GM21737 (cell line): ENCODE measurements around the gene LRRTM3.

ENCODE experiments used
- ATAC-seq: cut with Tn5 transposase; IDR thresholded peaks from one replicate; pipeline ENCODE4 v1.9.1; 2021; ENCODE audit warnings: mild to moderate bottlenecking, moderate library complexity; ENCODE audit not compliant: unreplicated experiment

The LRRTM3 gene

DNA sequence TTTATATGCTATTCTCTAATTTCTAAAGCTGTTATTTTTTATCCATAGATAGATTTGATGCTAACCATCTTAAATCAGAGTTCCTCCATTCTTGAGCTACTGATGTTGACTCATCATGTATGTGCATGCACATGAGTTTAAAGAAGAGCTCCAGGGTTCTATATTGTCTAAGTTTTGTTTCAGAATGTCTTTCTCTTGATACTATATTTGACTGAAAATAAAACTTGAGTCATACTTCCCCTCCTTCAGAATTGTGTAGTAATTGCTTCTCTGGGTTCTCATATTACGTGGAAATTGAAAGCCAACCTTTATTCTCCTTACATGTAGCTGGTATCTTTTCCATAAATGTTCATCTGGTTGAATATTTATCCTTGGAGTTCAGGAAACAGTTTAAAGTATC, 89.4 kb downstream of the LRRTM3 start:
- ATAC-seq: no peak

DNA sequence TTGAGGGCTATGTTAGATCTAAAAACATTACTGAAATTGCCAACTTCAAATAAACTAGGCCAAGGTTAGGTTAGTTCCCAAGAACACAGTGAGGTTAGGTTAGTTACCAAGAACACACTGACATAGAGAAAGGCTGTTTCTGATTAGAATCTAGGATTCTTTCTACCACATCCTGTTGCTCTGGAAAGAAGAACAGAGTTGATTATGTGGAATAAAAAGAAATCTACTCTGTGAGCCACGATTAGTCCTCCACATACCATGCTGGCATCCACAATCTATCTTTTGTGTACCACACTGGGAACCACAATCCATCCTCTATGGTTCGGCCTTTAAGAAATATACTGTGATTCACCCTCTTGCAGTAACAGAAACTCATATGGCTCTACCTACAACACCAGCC, 91.4 kb downstream of the LRRTM3 start:
- ATAC-seq: no peak

DNA sequence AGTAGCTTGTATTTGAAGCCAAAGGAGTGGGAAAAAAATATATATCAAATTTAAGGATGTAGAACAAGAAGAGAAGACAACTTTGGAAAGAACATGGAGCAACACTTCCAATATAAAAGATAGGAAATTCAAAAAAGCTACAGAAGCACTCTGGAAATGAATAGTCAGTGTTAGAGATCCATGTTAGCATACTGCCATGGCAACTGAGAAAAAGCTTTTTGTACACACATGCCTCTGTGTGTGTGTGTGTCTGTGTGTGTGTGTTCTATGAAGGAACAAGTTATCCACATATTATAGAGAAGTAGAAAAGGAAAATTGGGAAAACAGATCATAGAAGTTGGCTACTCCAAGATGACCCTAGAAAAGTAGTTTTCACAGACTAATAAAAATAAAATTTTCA, 96.3 kb downstream of the LRRTM3 start:
- ATAC-seq: no peak

DNA sequence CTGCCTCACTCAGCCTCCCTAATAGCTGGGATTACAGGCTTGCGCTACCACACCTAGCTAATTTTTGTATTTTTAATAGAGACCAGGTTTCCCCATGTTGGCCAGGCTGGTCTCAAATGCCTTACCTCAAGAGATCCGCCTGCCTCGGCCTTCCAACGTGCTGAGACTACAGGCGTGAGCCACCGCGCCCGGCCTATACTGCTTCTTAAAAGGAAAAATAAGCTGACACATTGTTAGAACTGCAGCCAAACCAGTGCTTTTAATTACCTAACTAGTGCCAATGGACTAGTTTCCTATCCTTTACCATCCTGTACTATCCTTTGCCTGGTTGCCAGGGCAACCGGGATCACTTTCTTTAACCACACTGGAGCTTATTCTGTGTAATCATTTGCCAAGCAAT, 108.0 kb downstream of the LRRTM3 start:
- ATAC-seq: no peak

DNA sequence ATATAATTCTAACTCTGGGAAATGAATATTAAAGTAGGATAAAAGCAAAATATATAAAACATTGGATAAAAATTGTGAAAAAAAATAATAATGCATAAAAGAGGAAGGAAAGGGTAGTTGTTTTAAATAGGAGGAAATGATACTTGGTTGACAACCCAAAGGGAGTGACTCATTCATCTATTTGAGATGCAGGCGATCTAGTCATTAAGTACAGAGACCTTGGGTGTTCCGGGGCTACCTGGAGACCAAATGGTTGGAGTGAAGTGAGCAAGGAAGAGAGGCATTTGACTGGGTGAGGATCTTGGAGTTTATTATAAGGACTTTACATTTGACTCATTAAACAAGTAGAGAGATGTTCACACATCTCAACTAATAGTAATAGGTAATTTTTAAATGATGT, 111.0 kb downstream of the LRRTM3 start:
- ATAC-seq: no peak

DNA sequence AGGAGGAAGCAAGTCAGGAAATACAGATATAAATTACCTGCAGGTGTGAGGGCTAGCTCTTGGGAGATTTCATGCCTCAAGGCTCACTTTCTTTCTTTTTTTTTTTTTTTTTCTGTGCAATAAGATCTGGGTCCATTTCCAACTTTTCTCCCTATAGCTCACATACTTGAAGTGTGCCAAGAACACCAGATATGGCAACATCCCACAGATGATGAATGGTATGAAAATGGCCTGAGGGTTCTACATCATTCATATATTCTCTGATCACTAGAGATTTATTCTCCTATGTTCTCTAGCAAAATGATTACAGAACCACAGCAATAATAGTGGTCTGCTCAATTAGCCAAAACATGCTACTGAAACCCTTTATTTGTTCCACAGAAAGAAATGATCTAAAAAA, 117.2 kb downstream of the LRRTM3 start:
- ATAC-seq: no peak

DNA sequence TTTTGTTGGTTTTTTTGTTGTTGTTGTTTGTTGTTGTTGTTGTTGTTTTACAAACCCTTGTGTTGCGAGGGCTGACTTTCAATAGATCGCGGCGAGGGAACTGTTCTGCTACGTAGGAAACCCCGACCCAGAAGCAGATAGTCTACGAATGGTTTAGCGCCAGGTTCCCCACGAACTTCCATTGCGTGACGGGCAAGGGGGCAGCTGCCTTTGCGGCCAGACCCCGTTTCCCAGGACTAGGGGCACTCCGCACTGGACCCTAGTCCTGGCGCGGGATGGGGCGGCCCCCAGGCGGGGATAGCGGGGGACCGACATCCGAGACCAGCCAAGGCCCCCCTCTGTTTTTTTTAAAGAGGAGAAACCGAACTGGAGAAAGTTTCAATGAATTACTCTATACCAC, 119.6 kb downstream of the LRRTM3 start:
- no peak for ATAC-seq

DNA sequence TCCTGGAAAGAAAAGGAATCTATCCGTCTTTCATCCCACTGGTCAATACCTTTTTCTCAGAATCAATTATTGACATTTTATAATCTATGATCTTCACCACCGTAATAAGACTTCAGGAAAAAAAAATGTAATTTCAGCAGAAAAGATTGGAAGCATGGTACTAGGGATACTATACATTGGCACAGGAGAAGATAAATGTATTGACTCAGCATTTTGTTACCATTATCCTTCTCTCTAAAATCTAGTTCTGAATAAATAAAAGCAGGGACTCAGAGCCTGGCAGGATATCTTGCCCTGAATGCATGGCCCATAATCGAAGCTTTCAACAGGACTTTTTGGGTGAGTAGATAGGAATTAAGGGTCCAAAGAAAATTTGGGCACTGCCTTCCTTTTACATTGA, 120.7 kb downstream of the LRRTM3 start:
- ATAC-seq: no peak

DNA sequence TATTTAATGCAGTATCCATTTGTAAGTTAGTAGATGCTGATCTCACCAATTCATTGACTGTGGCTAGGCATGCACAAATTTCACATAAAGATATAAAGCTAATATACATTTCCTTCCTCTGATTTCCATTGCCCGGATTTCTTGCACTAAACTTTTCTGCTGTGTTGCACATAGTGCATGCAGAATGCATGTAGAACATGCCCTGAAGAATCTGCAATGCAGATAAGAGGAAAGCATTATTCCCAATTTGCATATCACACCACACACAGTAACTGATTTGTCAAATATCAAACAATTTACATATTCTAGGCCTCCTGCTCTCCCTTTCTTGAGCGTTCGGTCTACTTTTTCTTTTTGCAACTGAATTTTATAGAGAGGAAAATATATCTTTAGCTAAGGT, 124.2 kb downstream of the LRRTM3 start:
- ATAC-seq: no peak

DNA sequence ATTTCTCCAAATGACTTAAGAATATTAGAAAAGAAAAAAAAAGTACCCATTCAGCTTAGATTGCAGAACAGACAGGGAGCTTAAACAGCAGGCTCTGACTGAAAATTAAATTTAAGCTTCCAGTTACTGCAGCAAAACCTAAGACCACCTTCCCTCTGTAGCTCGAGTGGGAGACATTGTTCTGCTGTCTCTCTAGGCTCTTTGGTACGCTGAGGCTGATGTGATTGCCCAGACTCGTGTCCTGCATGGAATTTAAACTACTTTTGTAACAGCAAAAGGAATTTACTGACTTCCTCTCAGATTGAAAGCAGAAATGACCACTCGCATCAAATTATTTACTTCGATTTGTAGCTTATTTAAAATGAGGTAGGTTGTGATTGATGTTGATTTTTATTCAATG, 124.6 kb downstream of the LRRTM3 start:
- no peak for ATAC-seq

DNA sequence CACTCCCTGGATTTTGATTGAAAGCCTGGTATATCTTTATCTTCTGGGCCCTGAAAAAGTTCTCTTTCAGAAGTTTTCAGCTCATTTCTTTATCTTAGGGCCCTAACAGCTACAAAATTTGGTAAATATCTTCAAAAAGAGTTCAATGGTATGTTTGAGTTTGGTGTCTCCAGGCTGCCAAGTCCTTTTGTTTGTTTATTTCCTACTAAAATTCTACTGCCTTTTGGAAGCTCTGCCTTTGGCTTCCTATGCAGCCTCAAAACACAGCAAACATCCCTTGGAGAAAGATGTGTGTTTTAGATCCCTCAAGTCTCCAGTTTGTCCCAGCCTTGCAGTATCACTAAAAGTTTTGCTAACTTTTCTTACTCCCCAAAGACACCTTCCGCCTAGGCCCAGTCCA, 146.8 kb downstream of the LRRTM3 start:
- no peak for ATAC-seq

DNA sequence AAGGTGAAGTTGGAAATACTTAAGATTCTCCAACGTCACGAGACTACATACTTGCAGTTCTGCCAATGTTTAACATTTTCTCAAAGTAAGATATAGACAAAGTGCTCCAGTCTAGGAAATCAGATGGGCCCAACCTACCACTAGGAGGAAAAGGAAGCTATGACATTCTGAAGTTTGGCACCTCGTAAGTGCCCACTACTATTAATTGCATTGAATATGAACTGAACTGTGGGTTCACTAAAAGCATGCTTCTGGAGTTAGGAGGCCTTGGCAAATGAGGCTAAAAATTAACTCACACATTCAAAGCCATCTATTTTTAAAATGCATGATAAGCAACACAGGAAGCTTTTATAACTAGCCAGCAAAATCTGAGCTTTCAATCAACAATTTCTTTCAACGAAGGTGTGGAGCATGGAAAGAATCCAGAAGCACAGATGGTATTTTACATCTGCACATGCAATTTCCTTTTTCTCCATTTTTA, 149.7 kb downstream of the LRRTM3 start:
- ATAC-seq: no peak

DNA sequence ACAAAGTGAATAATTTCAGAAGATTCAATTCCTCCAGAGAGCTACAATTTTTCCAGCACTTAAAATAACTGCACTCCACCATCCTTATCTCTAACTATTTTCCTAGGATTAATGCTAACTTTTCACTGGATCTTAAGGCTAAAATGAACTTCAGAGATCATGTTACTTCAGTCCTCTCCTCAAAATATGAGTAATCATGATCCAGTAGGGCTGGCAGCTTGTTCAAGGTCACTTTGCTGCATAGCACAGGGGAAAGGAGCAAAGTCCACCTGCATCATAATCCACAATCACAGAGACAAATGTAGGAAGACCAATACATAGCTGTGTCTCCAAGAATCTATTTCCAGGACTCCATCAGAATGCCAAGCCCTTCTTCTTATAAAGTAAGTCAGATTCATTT, 150.3 kb downstream of the LRRTM3 start:
- ATAC-seq: no peak

DNA sequence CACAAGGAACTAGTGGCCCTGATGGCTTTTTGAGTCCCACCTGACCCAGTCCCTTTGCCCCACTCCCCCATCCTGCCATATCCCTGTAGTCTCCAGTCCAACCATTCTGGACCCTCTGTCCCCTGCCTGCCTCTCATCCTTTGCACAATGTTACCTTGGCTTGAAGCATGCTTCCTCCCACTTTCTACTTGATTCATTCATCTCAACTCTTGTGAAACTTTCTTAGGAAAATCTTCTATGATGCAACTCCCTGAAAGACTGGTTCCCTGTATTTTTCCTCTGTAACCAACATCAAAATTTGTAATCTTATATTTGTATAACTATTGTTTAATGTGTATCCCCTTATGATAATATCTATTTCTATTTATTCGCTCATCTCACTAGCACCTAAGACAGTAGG, 151.5 kb downstream of the LRRTM3 start:
- ATAC-seq: no peak

DNA sequence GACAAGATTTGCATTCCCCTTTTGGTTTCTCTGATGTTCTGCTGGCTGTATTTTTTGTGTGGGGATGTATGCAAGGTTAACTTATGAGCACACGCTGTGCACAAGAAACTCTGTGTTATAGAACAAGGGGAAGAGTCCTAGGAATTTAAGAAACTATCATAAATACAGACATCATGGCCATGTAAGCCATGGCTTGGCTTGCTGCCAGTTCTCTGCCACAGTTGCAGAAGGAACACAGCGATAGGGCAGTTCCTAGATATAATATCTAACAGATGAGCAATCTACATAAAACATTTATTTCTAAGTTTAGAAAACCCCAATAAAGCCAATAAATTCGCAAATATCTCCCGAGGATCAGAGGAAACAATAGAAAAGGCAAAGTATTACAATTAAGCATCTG, 153.3 kb downstream of the LRRTM3 start:
- no peak for ATAC-seq

DNA sequence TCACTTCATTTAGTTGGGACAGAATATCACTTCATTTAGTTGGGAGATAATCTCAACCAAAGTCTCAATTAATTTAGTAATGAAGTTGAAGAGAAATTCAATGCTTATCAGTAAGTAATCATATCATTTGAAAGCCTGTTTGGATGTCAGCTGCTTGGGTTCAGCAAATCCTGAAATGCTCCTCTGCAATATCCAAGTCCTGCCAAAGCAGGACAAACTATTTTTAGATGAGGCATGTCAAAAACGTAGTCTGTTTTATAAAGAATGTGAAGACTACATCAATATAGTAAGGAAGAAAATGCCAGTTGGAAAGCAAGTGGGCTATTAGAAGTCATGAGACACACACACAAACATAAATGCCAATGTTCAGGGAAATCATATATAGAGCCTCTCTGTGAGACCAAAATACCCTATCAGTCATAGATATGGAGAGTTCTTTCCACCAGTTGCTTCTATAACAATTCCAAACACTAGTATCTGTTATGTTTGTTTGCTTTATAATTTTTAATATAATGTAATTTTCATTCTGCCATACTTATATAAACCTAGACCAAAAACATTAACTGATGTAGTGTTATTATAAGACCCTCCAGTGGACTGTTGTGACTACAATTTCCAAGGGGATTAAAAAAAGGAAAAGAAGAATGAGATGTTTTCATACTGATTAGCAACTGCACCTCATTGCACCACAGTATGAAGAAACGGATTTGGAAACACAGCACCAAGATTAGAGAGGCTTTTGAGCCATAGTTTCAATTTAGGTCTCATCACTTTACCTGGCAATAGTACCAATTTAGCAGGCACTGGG, 160.7 kb downstream of the LRRTM3 start:
- ATAC-seq: no peak

DNA sequence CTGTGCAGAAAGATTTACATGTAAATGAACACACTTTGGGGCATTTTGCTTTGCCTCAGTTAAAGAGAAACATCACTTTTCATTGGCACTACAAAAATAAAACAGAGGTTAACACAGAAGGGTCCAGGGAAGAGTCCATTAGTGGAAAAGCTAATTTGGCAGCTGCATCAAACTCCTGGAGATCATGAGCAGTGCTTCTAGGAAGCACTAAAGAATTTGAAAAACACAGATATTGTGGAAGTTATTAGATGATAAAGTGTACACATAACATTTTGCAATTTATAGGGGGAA, 161.2 kb downstream of the LRRTM3 start:
- ATAC-seq: no peak

DNA sequence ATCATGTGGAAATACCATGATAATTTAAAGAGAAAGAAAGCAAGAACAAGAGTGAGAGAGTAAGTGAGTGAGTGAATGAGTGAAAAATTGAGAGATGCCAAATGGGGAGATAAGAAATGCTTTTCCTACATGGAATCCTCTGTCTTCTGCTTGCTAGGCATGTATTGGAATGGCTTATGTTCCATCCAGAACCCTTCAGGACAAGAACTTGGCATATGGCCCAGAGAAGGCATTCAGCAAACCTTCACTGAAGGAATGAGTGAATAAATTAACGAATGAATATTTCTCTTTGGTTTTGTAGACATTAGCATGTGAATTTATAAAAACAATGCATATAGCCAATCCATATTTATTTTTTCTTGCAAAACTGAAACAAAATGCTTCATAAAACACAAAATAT, 162.2 kb downstream of the LRRTM3 start:
- ATAC-seq: no peak

DNA sequence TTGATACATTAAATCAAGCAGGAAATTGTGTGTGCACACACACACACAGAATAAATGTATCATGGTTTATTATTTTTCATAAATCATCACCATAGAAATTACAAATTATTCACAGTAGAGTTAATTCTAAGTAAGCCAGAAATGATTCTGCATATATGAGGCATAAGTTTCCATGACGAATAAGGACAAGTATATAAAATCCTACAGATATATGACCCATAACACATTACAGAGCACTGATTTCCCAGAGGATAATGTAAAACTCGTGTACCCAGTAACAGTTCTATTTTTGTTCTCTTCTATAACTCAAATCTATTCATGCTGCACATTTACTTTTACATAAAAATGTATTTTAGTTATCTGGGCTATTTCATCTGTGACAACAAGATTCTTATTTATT, 169.7 kb downstream of the LRRTM3 start:
- ATAC-seq: no peak

DNA sequence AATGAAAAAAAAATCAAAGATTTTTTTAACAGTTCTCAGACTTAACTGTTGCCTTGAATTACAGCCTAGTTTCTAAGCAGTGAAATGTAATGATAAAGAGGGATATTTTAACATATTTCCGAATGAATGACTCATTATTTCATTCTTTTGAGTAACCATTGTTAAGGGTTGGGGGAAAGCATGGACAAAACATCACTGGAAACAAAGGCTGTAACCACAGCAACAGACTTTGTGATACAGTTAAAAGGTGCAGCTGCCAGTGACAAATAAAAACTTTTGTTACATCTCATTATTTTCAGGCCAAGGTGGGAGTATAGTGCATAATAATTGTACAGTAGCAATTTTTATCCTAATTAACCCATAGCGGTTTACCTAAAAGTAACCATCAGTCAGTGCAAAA, 172.6 kb downstream of the LRRTM3 start:
- no peak for ATAC-seq

DNA sequence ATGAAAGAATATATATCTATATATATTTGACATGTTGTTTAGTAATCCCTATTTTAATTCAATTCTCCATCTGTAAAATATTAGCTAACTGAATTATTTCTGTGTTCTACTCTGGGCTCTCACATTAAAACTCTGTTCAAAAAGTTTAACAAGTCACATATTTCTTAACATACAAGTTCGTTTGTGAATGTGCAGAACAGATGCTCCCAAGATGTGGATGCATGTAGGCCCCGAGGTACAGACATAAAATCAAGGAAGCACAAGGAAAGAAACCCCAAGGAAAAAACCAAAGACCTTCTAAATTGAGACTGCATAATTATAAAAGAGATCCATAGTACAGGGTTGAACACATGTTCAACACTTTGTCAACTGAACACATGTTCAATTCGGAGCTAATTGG, 175.1 kb downstream of the LRRTM3 start:
- ATAC-seq: no peak

DNA sequence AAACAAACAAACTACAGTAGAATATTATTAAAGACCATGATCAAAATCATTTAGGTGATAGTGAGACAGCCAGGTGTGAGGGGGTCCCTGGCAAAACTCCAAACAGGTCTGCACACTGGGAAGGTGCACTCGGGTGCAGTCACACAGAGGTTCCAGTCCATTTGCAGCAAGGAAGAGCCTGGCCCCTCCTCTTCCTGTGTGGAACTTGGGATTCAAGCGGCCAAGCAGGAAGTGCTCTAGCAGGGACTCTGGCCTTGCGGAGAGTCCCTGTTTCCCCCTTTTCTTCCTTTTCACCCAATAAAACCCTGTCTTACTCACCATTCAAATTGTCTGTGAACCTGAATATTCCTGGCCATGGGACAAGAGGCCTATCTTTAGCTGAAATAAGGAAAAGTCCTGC, 181.8 kb downstream of the LRRTM3 start:
- ATAC-seq: no peak

DNA sequence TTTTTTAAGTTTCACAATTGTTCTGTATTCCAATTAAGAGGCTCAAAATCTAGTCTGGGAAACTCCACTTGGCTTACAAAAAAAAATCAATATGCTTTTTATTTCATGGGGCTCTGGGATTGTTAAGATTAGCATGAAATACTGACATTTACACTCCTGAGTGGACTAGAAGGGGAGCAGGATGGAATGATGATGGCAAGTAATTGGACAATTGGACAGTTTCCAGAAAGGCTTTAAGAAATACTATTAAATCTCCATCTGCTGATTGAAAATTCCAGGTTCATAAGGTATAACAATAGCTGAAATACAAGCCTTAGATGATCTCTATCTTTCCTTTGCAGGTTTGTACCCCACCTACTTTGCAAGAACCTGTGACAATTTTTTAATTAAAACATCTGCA, 184.4 kb downstream of the LRRTM3 start:
- ATAC-seq: no peak
